H1 (cell line): ENCODE measurements around the gene BTBD8. TPM values are rescaled to one million over a fixed set of nuclear protein-coding genes. Genes with fewer than 3 reads are reported as not detected.

Experiments used
- CTCF ChIA-PET: fragments of 300-600 bp; sonication (Branson Sonifier 250); formaldehyde crosslinking; loops from one replicate; lab custom pipeline; 2021; ENCODE audit not compliant: partially characterized antibody; lab: Charles Lee
- POLR2A ChIA-PET: fragments of 300-600 bp; sonication (Branson Sonifier 250); formaldehyde crosslinking; loops from one replicate; lab custom pipeline; 2021; ENCODE audit warnings: inconsistent platforms; ENCODE audit not compliant: partially characterized antibody; lab: Charles Lee
- DNase-seq, 2 experiments: peaks; one replicate each; pipeline versions ENCODE4 v3.0.0 to v3.0.0-alpha.2; 2010 to 2022; ENCODE audit warnings: low spot score in 2 of 2, low read depth in 1 of 2, mixed read lengths in 1 of 2
- FAIRE-seq: peaks from 2 replicates; lab custom pipeline; 2011; peaks lifted over from hg19 to GRCh38; lab: Jason Lieb, UNC
- H2AFZ ChIP-seq: 2 replicates; pipeline ENCODE4 v1.8.1; 2012; ENCODE audit warnings: low read length, inconsistent platforms
- H2AK5ac ChIP-seq: 2 replicates; pipeline ENCODE4 v1.6.1; 2013; ENCODE audit warnings: low read depth, low read length
- H2BK120ac ChIP-seq: replicated peaks from 2 replicates; pipeline ENCODE3; 2013; ENCODE audit warnings: low read depth, low read length, inconsistent platforms
- H2BK12ac ChIP-seq: 2 replicates; pipeline ENCODE4 v1.6.1; 2013; ENCODE audit warnings: low read depth, low read length
- H2BK15ac ChIP-seq: 2 replicates; pipeline ENCODE4 v1.6.1; 2013; ENCODE audit warnings: low read length
- H2BK20ac ChIP-seq: 2 replicates; pipeline ENCODE4 v1.6.1; 2013; ENCODE audit warnings: low read length
- H2BK5ac ChIP-seq: 2 replicates; pipeline ENCODE4 v1.6.1; 2013; ENCODE audit warnings: low read depth, low read length
- H3K14ac ChIP-seq: 2 replicates; pipeline ENCODE4 v1.6.1; 2013; ENCODE audit warnings: inconsistent platforms; ENCODE audit not compliant: insufficient read length
- H3K18ac ChIP-seq: 2 replicates; pipeline ENCODE4 v1.6.1; 2013; ENCODE audit warnings: low read length; ENCODE audit errors: extremely low read depth
- H3K23ac ChIP-seq: 2 replicates; pipeline ENCODE4 v1.6.1; 2013; ENCODE audit warnings: inconsistent platforms; ENCODE audit not compliant: insufficient read length
- H3K23me2 ChIP-seq: 2 replicates; pipeline ENCODE4 v1.6.1; 2013; ENCODE audit warnings: low read depth, low read length
- H3K27ac ChIP-seq: 2 replicates; pipeline ENCODE4 v1.6.1; 2011; ENCODE audit warnings: low read depth, low read length, inconsistent platforms
- H3K27me3 ChIP-seq, 4 experiments: replicated peaks in 1 of 4; 1 replicate in 1 of 4; 2 replicates in 3 of 4; pipeline versions ENCODE4 v1.6.1 to v1.8.1; 2011 to 2013; ENCODE audit warnings: low read length in 3 of 4, mild to moderate bottlenecking in 3 of 4, inconsistent platforms in 2 of 4, mixed read lengths in 2 of 4, moderate library complexity in 1 of 4; ENCODE audit not compliant: control insufficient read depth in 3 of 4, insufficient read depth in 3 of 4; ENCODE audit errors: extremely low read depth in 1 of 4
- H3K36me3 ChIP-seq, 4 experiments: 2 replicates each; pipeline versions ENCODE4 v1.6.1 to v1.8.1; 2011 to 2013; ENCODE audit warnings: mild to moderate bottlenecking in 4 of 4, low read length in 3 of 4, moderate library complexity in 2 of 4, control low read depth in 1 of 4, inconsistent platforms in 1 of 4; ENCODE audit not compliant: insufficient read depth in 4 of 4, control insufficient read depth in 2 of 4
- H3K4ac ChIP-seq: replicated peaks from 2 replicates; pipeline ENCODE3; 2013; ENCODE audit warnings: low read length, low read depth, mixed read lengths, inconsistent platforms; ENCODE audit not compliant: insufficient read length
- H3K4me1 ChIP-seq, 4 experiments: replicated peaks in 1 of 4; 1 replicate in 1 of 4; 2 replicates in 3 of 4; pipeline versions ENCODE4 v1.6.1 to v1.8.1; 2011 to 2013; ENCODE audit warnings: low read length in 3 of 4, inconsistent platforms in 2 of 4, mixed read lengths in 1 of 4; ENCODE audit not compliant: insufficient read depth in 4 of 4, control insufficient read depth in 3 of 4
- H3K4me2 ChIP-seq, 2 experiments: 2 replicates each; pipeline versions ENCODE4 v1.6.1 to v1.8.1; 2011 to 2013; ENCODE audit warnings: low read depth in 2 of 2, low read length in 2 of 2, control low read depth in 1 of 2, inconsistent platforms in 1 of 2, mild to moderate bottlenecking in 1 of 2; ENCODE audit not compliant: insufficient read depth in 1 of 2
- H3K4me3 ChIP-seq, 4 experiments: fragments of 200-600, 300-600 bp in 1 of 4; sonication (generic), shearing (Covaris generic), sonication (Bioruptor Twin) in 1 of 4; 2 replicates each; pipeline versions ENCODE4 v1.5.1 to v1.8.1; 2011 to 2016; ENCODE audit warnings: low read length in 4 of 4, low read depth in 3 of 4, control low read depth in 2 of 4, inconsistent platforms in 2 of 4, mild to moderate bottlenecking in 2 of 4, mixed read lengths in 1 of 4, moderate library complexity in 1 of 4; ENCODE audit not compliant: insufficient read depth in 2 of 4; ENCODE audit errors: extremely low read depth in 1 of 4
- H3K56ac ChIP-seq: replicated peaks from 2 replicates; pipeline ENCODE3; 2013; ENCODE audit warnings: low read depth, mild to moderate bottlenecking, mixed read lengths, low read length, inconsistent platforms; ENCODE audit not compliant: insufficient read length
- H3K79me1 ChIP-seq: 2 replicates; pipeline ENCODE4 v1.6.1; 2013; ENCODE audit warnings: low read depth, low read length, control low read depth
- H3K79me2 ChIP-seq, 2 experiments: 2 replicates each; pipeline versions ENCODE4 v1.6.1 to v1.8.1; 2012 to 2013; ENCODE audit warnings: low read length in 2 of 2, mild to moderate bottlenecking in 2 of 2, inconsistent platforms in 1 of 2; ENCODE audit not compliant: insufficient read depth in 2 of 2, control insufficient read depth in 1 of 2
- H3K9ac ChIP-seq, 4 experiments: replicated peaks in 1 of 4; 1 replicate in 1 of 4; 2 replicates in 3 of 4; pipeline versions ENCODE4 v1.6.1 to v1.8.1; 2011 to 2013; ENCODE audit warnings: low read depth in 3 of 4, low read length in 3 of 4, control low read depth in 2 of 4, mild to moderate bottlenecking in 2 of 4, moderate library complexity in 2 of 4, inconsistent platforms in 1 of 4; ENCODE audit errors: extremely low read depth in 1 of 4
- H3K9me3 ChIP-seq, 2 experiments: 2 replicates each; pipeline versions ENCODE4 v1.6.1 to v1.8.1; 2012 to 2013; ENCODE audit warnings: mild to moderate bottlenecking in 2 of 2, moderate library complexity in 2 of 2, control low read depth in 1 of 2, inconsistent platforms in 1 of 2, low read depth in 1 of 2, low read length in 1 of 2, mixed read lengths in 1 of 2; ENCODE audit not compliant: insufficient read depth in 2 of 2
- H4K20me1 ChIP-seq, 2 experiments: replicated peaks in 1 of 2; 2 replicates each; pipeline versions ENCODE3 to v1.8.1; 2011 to 2013; ENCODE audit warnings: inconsistent platforms in 2 of 2, low read length in 2 of 2, mild to moderate bottlenecking in 1 of 2; ENCODE audit not compliant: insufficient read depth in 2 of 2, control insufficient read depth in 1 of 2
- H4K5ac ChIP-seq: 2 replicates; pipeline ENCODE4 v1.6.1; 2013; ENCODE audit warnings: low read length, low read depth, mixed read lengths, inconsistent platforms; ENCODE audit not compliant: insufficient read length
- H4K8ac ChIP-seq: 2 replicates; pipeline ENCODE4 v1.8.0; 2013; ENCODE audit warnings: mild to moderate bottlenecking, moderate library complexity, low read length, inconsistent platforms; ENCODE audit not compliant: insufficient read depth; ENCODE audit errors: extremely low read depth
- H4K91ac ChIP-seq: replicated peaks from 2 replicates; pipeline ENCODE3; 2013; ENCODE audit warnings: low read length, mixed read lengths, inconsistent platforms; ENCODE audit not compliant: insufficient read length
- CHD2 ChIP-seq: IDR thresholded peaks from 2 replicates; pipeline ENCODE4 v1.6.1; 2012; ENCODE audit warnings: low read length, improper control_type of control experiment
- CREB1 ChIP-seq: IDR thresholded peaks from 2 replicates; pipeline ENCODE4 v1.6.1; 2012; ENCODE audit warnings: inconsistent platforms
- EZH2 ChIP-seq: fragments of 200-600 bp; sonication (generic); IDR thresholded peaks from 2 replicates; pipeline ENCODE4 v1.7.1; 2012; ENCODE audit warnings: low read depth, mild to moderate bottlenecking, moderate library complexity, low read length, inconsistent platforms; ENCODE audit not compliant: severe bottlenecking
- HDAC2 ChIP-seq, 2 experiments: fragments of 300-600 bp in 1 of 2; sonication (generic) in 1 of 2; IDR thresholded peaks; 2 replicates each; pipeline ENCODE4 v1.6.1; 2011 to 2012; ENCODE audit warnings: low read depth in 2 of 2, low read length in 2 of 2, mild to moderate bottlenecking in 2 of 2, moderate library complexity in 2 of 2, borderline replicate concordance in 1 of 2, inconsistent platforms in 1 of 2
- MAFK ChIP-seq: IDR thresholded peaks from 2 replicates; pipeline ENCODE4 v1.6.1; 2012; ENCODE audit warnings: low read depth, mild to moderate bottlenecking, improper control_type of control experiment, low read length
- NANOG ChIP-seq: IDR thresholded peaks from 2 replicates; pipeline ENCODE4 v1.6.1; 2011; ENCODE audit warnings: low read length, low read depth, mild to moderate bottlenecking, inconsistent platforms; ENCODE audit not compliant: insufficient read depth, poor library complexity, severe bottlenecking
- PHF8 ChIP-seq: fragments of 200-600 bp; sonication (generic); conservative IDR thresholded peaks from 2 replicates; pipeline ENCODE4 v1.7.1; 2012; ENCODE audit warnings: low read depth, mild to moderate bottlenecking, inconsistent platforms, low read length, moderate library complexity
- POLR2A ChIP-seq, 2 experiments: IDR thresholded peaks; 1 replicate in 1 of 2; 2 replicates in 1 of 2; pipeline ENCODE4 v1.6.1; 2011; ENCODE audit warnings: low read depth in 2 of 2, low read length in 2 of 2, mild to moderate bottlenecking in 2 of 2; ENCODE audit errors: control extremely low read depth in 1 of 2
- POLR2AphosphoS5 ChIP-seq: IDR thresholded peaks from 2 replicates; pipeline ENCODE4 v1.6.1; 2011; ENCODE audit warnings: low read depth, low read length
- RAD21 ChIP-seq, 2 experiments: IDR thresholded peaks in 1 of 2; conservative IDR thresholded peaks in 1 of 2; 2 replicates each; pipeline ENCODE4 v1.6.1; 2011; ENCODE audit warnings: low read depth in 2 of 2, low read length in 2 of 2, improper control_type of control experiment in 1 of 2, inconsistent platforms in 1 of 2, mild to moderate bottlenecking in 1 of 2, moderate library complexity in 1 of 2
- RFX5 ChIP-seq: IDR thresholded peaks from 2 replicates; pipeline ENCODE4 v1.6.1; 2011; ENCODE audit warnings: low read depth, low read length, improper control_type of control experiment, borderline replicate concordance
- SP1 ChIP-seq: IDR thresholded peaks from 2 replicates; pipeline ENCODE4 v1.6.1; 2011; ENCODE audit warnings: low read depth, low read length
- TAF1 ChIP-seq: IDR thresholded peaks from 2 replicates; pipeline ENCODE4 v1.6.1; 2011; ENCODE audit warnings: mild to moderate bottlenecking, low read depth, low read length
- TBP ChIP-seq: IDR thresholded peaks from 2 replicates; pipeline ENCODE4 v1.6.1; 2011; ENCODE audit warnings: low read depth, low read length, improper control_type of control experiment
- polyA plus RNA-seq, 7 experiments: library from polyadenylated mRNA; depleted of rRNA in 3 of 7; stranded (reverse) in 5 of 7; unstranded in 2 of 7; fragments of >200 nt in 5 of 7; fragments of 200-250 nt in 2 of 7; gene quantifications; 1 replicate in 5 of 7; 2 replicates in 1 of 7; 4 replicates in 1 of 7; pipeline versions ENCODE4 v1.2.1 to v1.2.3, GENCODE V29; 2011 to 2013; ENCODE audit warnings: missing spikeins in 2 of 7, mixed read lengths in 2 of 7
- total RNA-seq: library from RNA; stranded (reverse); fragmentation: NEBNext Ultra II Directional; extraction: Animal tissue kit (Norgen Biotek cat#: 25700); gene quantifications from 2 replicates; pipeline ENCODE4 v1.2.1, GENCODE V29; 2021

BTBD8 gene
- total and polyA plus RNA-seq, 2 of the 8 experiments (the other 6 are each of a cell fraction or from before 2014, with no cell fraction given) = 0.44 to 2.5 TPM

GRCh38 chr1:92219028-92219427 lies 138.9 kb downstream of the BTBD8 start:
- no peak overlapping the region for H2AK5ac ChIP-seq
- no peak overlapping the region for H3K4me3 ChIP-seq
- no peaks in the 10 kb centered on the region for H3K9me3 ChIP-seq
- POLR2A ChIA-PET = interaction anchor here (1.0 to 1.1 kb wide), 2 partner anchors 24 to 139 kb away, joined by 3 read pairs; partner anchors contain the start of gene BTBD8
- 0 out of 2 replicates have a peak overlapping the region, but pooled peaks have one; percentile 11 for H2AFZ ChIP-seq
- CTCF ChIA-PET = interaction anchor here (1.6 kb wide), 1 partner anchor 72 kb away, joined by 3 read pairs; no protein-coding TSS in a partner anchor
- H4K8ac ChIP-seq = no peak overlapping the region
- no peak overlapping the region for H3K23ac ChIP-seq
- no peak overlapping the region for H3K9ac ChIP-seq
- no peaks in the 10 kb centered on the region for H3K27me3 ChIP-seq
- H2BK5ac ChIP-seq = no peak overlapping the region
- H3K4me1 ChIP-seq = no peaks in the 10 kb centered on the region
- no peak overlapping the region for H4K5ac ChIP-seq
- no peak for FAIRE-seq
- no peak for DNase-seq
- no peak overlapping the region for H3K27ac ChIP-seq
- H2BK120ac ChIP-seq = no peak overlapping the region
- no peak overlapping the region for H3K4ac ChIP-seq
- H3K4me2 ChIP-seq = no peak overlapping the region
- H3K36me3 ChIP-seq = no peaks in the 10 kb centered on the region
- H3K79me1 ChIP-seq = no peaks in the 10 kb centered on the region
- no peak overlapping the region for H3K18ac ChIP-seq
- H4K20me1 ChIP-seq = no peaks in the 10 kb centered on the region
- H3K14ac ChIP-seq = no peak overlapping the region
- H2BK20ac ChIP-seq = no peak overlapping the region
- H3K56ac ChIP-seq = no peak overlapping the region
- H2BK12ac ChIP-seq = no peak overlapping the region
- H3K23me2 ChIP-seq = no peaks in the 10 kb centered on the region; the same call in 1 of the 2 replicates
- no peak overlapping the region for H2BK15ac ChIP-seq
- H3K79me2 ChIP-seq = no peaks in the 10 kb centered on the region
- no peak overlapping the region for H4K91ac ChIP-seq
- TF ChIP-seq HDAC2 (IDR thresholded peaks at IDR 0.05; ENCODE audit: borderline replicate concordance in 1 of 2, low read depth in 2 of 2, low read length in 2 of 2) (no peak), RFX5 (no peak), POLR2AphosphoS5 (no peak), PHF8 (no peak), RAD21 (IDR thresholded peaks at IDR 0.05 in 1 of 2, conservative IDR thresholded peaks at IDR 0.05 in 1 of 2; ENCODE audit: low read depth in 2 of 2, low read length in 2 of 2) (no peak), CHD2 (no peak), TAF1 (no peak), SP1 (no peak), TBP (no peak), CREB1 (no peak), POLR2A (IDR thresholded peaks at IDR 0.05; ENCODE audit: control extremely low read depth in 1 of 2, low read depth in 2 of 2, low read length in 2 of 2) (no peak), NANOG (no peak), EZH2 (no peak), MAFK (no peak)
